T-helper 2 cell (primary cell): ENCODE data around the gene IPMK.

Source experiments
- DNase-seq, 5 experiments: peaks; one replicate each; pipeline versions ENCODE4 v3.0.0 to v3.0.0-alpha.2; 2012 to 2022
- total RNA-seq, 2 donors: gene quantifications; one replicate each; lab custom pipeline; 2026; lab: John Stamatoyannopoulos, UW

The IPMK gene
- total RNA-seq: 14.0 to 18.1 reads per million in 2 donors

GRCh38 chr10:58267713-58268453 lies at the start of gene IPMK:
Gene IPMK (minus strand): TSS chr10:58267894. CDS start chr10:58267611, 283 bp downstream.
- peak; percentile 91 to 97 (median 94) for DNase-seq

DNA sequence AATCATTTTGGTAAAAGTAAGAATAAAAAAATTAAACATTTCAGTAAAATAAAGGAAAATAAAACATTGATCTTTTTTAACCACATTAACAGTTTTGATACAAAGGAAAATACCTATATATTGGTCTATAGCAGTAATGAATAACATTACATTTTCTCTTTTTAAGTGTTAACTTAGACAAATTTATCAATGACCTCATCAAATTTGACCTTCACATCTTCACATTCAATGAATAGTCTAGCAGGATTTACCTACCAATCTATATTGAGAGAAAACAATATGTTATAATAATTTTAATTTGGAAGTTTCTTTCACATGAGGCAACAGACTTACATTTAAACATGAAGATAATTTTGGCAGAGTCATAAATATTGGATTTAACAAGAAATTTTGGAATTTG lies 49.2 kb upstream of the IPMK start:
- no peak for DNase-seq

GRCh38 chr10:58311026-58311425 lies 43.3 kb upstream of the IPMK start:
- no peak for DNase-seq

DNA sequence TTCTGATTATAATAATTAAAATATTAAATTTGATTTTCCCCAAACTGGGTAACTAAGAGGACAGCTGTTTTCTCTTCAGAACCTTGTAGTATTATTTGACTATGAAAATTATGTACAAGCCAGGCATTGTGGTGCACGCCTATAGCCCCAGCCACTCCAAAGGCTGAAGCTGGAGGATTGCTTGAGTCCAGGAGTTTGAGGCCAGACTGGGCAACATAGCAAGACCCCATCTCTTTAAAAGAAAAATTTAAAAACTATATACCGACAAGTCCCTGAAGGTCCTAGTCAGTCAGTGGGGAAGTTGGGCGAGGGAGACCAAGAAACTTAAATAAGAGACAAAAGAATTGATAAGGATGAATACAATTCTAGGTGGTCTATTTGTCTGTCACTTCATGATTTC lies 40.0 kb upstream of the IPMK start:
- no peak for DNase-seq

GRCh38 chr10:58305821-58306220 lies 38.1 kb upstream of the IPMK start:
- DNase-seq: no peak

DNA sequence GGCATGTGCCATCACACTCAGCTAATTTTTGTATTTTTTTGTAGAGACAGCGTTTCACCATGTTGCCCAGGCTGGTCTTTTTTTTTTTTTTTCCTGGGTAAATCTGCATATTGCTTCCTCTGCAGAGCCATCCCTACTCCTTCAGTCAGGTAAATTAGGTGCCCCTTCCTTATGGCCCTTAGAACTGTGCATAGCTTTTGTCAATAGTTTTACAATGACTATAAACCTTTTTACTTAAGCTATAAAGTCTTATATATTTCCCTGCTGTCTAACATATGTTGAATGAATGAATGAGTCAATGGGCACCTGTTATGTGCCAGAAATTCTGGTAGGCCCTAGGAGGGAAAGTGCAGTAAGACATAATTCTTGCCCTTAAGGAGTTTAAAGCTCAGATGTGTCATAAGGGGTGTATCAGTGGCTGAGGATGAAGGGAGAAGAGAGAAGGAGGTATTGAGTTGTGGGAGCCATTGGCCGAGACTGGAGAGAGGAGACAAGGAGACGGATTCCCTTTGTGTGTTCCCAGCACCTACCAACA lies 36.5 kb upstream of the IPMK start:
- DNase-seq: no peak

GRCh38 chr10:58302254-58302653 lies 34.6 kb upstream of the IPMK start:
- no peak for DNase-seq

DNA sequence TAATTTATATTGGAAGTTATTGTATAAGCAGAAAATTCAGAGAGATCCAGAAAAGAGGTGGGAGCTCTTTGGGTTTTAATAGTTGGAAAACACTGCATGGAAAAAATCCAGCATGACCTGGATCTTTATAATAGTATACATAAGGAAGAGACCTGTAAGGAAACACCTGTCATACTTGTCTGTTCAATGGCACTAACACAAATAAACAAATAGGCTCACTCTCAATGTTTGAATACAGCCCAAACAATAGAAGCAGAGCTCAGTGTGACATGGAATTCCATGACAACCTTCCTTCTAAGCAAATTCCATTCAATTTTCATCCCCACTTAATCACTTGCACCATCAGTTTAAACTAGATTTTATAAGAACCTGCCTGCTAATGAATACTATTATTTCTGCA lies 33.0 kb upstream of the IPMK start:
- no peak for DNase-seq

- peak in 4 of 5 experiments; percentile 19 to 55 (median 32) for DNase-seq
These were observed 31.9 kb upstream of the IPMK start for GRCh38 chr10:58299580-58299979.

DNA sequence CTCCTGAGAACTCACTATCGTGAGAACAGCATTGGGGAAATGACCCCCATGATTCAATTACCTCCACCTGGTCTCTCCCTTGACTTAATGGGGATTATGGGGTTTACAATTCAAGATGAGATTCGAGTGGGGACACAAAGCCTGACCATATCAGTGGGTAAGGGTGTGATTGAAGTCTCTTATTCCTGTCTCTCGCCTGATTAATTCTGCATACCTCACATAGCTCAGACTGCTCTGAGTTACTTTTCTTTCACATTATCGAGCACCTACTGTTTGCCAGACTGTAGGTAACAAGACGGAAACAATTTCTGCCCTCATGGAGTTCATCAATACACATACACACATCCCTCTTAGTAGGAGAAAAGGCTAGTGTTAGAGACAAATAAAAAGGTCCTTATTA lies 26.3 kb upstream of the IPMK start:
- DNase-seq: no peak

- peak in 1 of 5 experiments; percentile 55 for DNase-seq
These were observed 24.0 kb upstream of the IPMK start for GRCh38 chr10:58291538-58292174.

GRCh38 chr10:58282615-58283014 lies 14.9 kb upstream of the IPMK start:
- peak in 2 of 5 experiments; percentile 8 to 79 for DNase-seq

DNA sequence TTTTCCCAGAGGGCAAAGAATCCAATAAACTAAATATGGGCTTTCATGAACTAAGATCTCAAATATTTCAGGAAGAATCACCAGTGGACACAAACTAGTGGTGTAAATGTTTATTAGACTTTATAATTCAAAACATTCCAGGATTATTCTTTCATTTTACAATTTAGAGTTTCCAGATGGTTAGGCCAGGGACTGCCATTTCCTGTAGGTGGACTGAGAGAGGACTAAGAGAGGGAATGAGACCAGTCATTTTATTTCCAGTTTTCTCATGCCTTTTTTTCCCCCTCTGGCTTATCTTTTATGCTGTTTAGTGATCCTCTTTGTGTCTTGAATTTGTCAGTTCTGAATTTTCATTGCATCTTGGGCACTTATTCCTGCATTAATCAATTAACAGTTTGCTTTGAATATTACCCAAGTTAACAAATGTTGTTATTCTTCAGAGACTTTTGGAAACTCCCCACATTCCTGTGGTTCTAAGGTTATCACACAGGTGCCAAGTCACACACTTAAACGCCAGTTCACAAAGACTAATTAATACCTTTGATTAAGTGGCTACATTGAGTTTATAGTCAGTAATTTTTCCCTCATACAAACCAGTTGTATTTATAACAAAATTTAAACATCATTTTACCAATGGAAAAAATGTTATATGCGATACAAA lies 13.5 kb upstream of the IPMK start:
- DNase-seq: no peak

DNA sequence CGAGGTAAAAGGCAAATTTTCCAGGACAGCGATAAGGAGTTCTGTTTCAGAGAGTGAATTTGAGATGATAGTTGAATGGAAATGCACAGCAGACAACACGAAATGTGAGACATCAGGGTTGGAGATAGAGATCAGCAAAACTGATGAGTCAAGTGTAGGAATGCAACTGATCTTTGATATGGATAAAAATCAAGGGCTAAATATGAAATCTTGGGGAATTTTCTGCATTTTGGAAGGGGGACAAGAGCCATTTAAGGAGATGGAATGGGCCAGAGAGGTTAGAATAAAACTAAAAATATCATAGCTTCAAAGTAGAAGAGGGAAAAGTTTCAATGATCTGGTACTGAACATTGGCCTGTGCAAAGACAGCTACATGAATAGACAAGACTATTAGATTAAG lies 12.8 kb upstream of the IPMK start:
- no peak for DNase-seq

GRCh38 chr10:58278962-58279307 lies 11.2 kb upstream of the IPMK start:
- no peak for DNase-seq

GRCh38 chr10:58278274-58278961 lies 10.7 kb upstream of the IPMK start:
- no peak for DNase-seq

DNA sequence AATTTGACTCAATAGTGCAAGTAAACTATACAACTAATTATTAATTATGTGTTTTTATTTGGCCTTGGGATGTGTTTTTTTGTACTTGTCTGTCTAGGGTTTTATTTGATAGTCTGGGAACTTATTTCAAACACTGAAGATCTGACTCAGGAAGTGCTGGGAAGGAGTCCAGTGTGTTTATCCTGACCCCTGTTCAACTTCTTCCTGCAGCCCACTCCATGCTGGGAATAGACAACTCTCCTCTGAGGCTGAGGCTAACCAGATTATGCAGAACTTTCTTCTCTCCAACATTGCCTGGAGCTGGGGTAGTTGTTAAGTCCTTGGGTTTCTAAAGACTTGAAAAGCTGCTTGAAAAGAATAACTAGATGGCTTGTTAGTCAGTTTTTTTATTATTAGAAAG lies 8.2 kb upstream of the IPMK start:
- no peak for DNase-seq

- DNase-seq: no peak
These were observed 7.6 kb upstream of the IPMK start for GRCh38 chr10:58275261-58275660.

- DNase-seq: no peak
These were observed 2.1 kb upstream of the IPMK start for GRCh38 chr10:58269782-58270290.

- DNase-seq: peak; percentile 84 to 99 (median 92)
These were observed 1.5 kb upstream of the IPMK start, which contains the start of gene CISD1 for GRCh38 chr10:58268946-58269781. Gene CISD1 (plus strand): TSS chr10:58269162. CDS start chr10:58269274, 112 bp downstream.

- no peak for DNase-seq
These were observed 806 bp upstream of the IPMK start for GRCh38 chr10:58268454-58268945.
